Sigmoid colon (tissue), 7 donors: ENCODE results near the gene AUTS2. TPM values are rescaled to one million over a fixed set of nuclear protein-coding genes. Genes with fewer than 3 reads are reported as not detected.

ENCODE experiments used
- DNase-seq: peaks from one replicate; pipeline ENCODE4 v3.0.0-alpha.2; 2019
- H3K27ac ChIP-seq, 4 donors: fragments of 200-600 bp; sonication (generic); one replicate each; pipeline ENCODE4 v1.5.1; 2016 to 2019; ENCODE audit warnings: mild to moderate bottlenecking in 1 of 4
- H3K27me3 ChIP-seq, 3 donors: fragments of 200-600 bp; sonication (generic); one replicate each; pipeline ENCODE4 v1.5.1; 2019; ENCODE audit warnings: mild to moderate bottlenecking in 1 of 3
- H3K36me3 ChIP-seq, 4 donors: fragments of 200-600 bp; sonication (generic); one replicate each; pipeline ENCODE4 v1.5.1; 2016 to 2019
- H3K4me1 ChIP-seq, 4 donors: fragments of 200-600 bp; sonication (generic); one replicate each; pipeline ENCODE4 v1.5.1; 2017 to 2019
- H3K4me3 ChIP-seq, 4 donors: fragments of 200-600 bp; sonication (generic); one replicate each; pipeline ENCODE4 v1.5.1; 2017 to 2019; ENCODE audit warnings: mild to moderate bottlenecking in 2 of 4, moderate library complexity in 1 of 4
- H3K9me3 ChIP-seq, 4 donors: fragments of 200-600 bp in 3 of 4; sonication (generic) in 3 of 4; one replicate each; pipeline versions ENCODE4 v1.5.1 to v1.6.1; 2013 to 2019
- EP300 ChIP-seq, 4 donors: sonication (generic); formaldehyde crosslinking; IDR thresholded peaks; one replicate each; pipeline ENCODE4 v1.6.1; 2017; ENCODE audit warnings: antibody characterized with exemption in 4 of 4
- POLR2A ChIP-seq, 2 donors: fragments of 450-650 bp; IDR thresholded peaks; one replicate each; pipeline ENCODE4 v1.6.1; 2016; ENCODE audit warnings: antibody characterized with exemption in 2 of 2, mild to moderate bottlenecking in 2 of 2, moderate library complexity in 2 of 2
- POLR2AphosphoS5 ChIP-seq, 4 donors: sonication (generic); formaldehyde crosslinking; IDR thresholded peaks; one replicate each; pipeline ENCODE4 v1.6.1; 2017; ENCODE audit warnings: antibody characterized with exemption in 4 of 4
- WGBS, 2 donors: extraction: QIAGEN DNeasy Blood & Tissue Kit; methylation state at CpG; one replicate each; pipeline ENCODE4 v1.1.7; 2013; 5-methylcytosine and 5-hydroxymethylcytosine counted together
- intact Hi-C: fragments of 100-400 bp; cut with DNase I; formaldehyde crosslinking; loops from one replicate; pipeline ENCODE4 v1.15.1; 2023
- polyA plus RNA-seq, 3 donors: library from polyadenylated mRNA; stranded (reverse); fragments of 200-250 nt; gene quantifications; one replicate each; pipeline ENCODE4 v1.2.3, GENCODE V29; 2013
- total RNA-seq, 4 donors: library from RNA; depleted of rRNA; stranded (reverse); fragments of >200 nt; gene quantifications; one replicate each; pipeline ENCODE4 v1.1.0, GENCODE V29; 2016
- TF ChIP-seq, protein P1 (sequence below), 4 experiments: fragments of 450-650 bp in 3 of 4; fragments of 200-600 bp in 1 of 4; IDR thresholded peaks; one replicate each; pipeline ENCODE4 v1.5.1; 2016 to 2019; ENCODE audit warnings: antibody characterized with exemption in 4 of 4, mild to moderate bottlenecking in 3 of 4, moderate library complexity in 2 of 4
- donor health status: healthy with polysubstance abuse.
- donor health status: Bipolar disorder and iron deficiency.
- donor health status: healthy.

AUTS2 gene
- total and polyA plus RNA-seq, 7 donors = 3.6 to 55.7 (median 25.5) TPM

GRCh38 chr7:70439651-70440050, 841.4 kb downstream of the AUTS2 start:
- H3K4me3 ChIP-seq = no peak overlapping the region
- intact Hi-C loops = no loop called here
- no peak overlapping the region for H3K27ac ChIP-seq
- 40 to 58% methylated on average over 2 of the region's 2 CpGs for WGBS, 2 donors
- no peaks in the 10 kb centered on the region for H3K36me3 ChIP-seq
- TF ChIP-seq, protein P1, sequence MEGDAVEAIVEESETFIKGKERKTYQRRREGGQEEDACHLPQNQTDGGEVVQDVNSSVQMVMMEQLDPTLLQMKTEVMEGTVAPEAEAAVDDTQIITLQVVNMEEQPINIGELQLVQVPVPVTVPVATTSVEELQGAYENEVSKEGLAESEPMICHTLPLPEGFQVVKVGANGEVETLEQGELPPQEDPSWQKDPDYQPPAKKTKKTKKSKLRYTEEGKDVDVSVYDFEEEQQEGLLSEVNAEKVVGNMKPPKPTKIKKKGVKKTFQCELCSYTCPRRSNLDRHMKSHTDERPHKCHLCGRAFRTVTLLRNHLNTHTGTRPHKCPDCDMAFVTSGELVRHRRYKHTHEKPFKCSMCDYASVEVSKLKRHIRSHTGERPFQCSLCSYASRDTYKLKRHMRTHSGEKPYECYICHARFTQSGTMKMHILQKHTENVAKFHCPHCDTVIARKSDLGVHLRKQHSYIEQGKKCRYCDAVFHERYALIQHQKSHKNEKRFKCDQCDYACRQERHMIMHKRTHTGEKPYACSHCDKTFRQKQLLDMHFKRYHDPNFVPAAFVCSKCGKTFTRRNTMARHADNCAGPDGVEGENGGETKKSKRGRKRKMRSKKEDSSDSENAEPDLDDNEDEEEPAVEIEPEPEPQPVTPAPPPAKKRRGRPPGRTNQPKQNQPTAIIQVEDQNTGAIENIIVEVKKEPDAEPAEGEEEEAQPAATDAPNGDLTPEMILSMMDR (IDR thresholded peaks at IDR 0.05) = no peak
- TF ChIP-seq POLR2A (IDR thresholded peaks at IDR 0.05) (no peak), EP300 (IDR thresholded peaks at IDR 0.05) (no peak), POLR2AphosphoS5 (IDR thresholded peaks at IDR 0.05) (no peak)
- no peaks in the 10 kb centered on the region for H3K27me3 ChIP-seq
- H3K4me1 ChIP-seq = no peaks in the 10 kb centered on the region
- no peaks in the 10 kb centered on the region for H3K9me3 ChIP-seq
- no peak for DNase-seq

- 69 to 85% methylated on average over 13 of the region's 13 CpGs for WGBS, 2 donors
- no peaks in the 10 kb centered on the region for H3K4me1 ChIP-seq
- no peaks in the 10 kb centered on the region for H3K9me3 ChIP-seq
- no peak overlapping the region for H3K4me3 ChIP-seq
- no peaks in the 10 kb centered on the region for H3K36me3 ChIP-seq
- no peak for TF ChIP-seq POLR2AphosphoS5 (IDR thresholded peaks at IDR 0.05)
- no peak for TF ChIP-seq EP300 (IDR thresholded peaks at IDR 0.05)
- no peak for TF ChIP-seq POLR2A (IDR thresholded peaks at IDR 0.05)
- TF ChIP-seq, protein P1 (IDR thresholded peaks at IDR 0.05) = no peak
- H3K27ac ChIP-seq = no peak overlapping the region
- no peak for DNase-seq
- intact Hi-C loops = no loop called here
- H3K27me3 ChIP-seq = no peaks in the 10 kb centered on the region
Observed at GRCh38 chr7:70446448-70447143, 848.3 kb downstream of the AUTS2 start.

DNA sequence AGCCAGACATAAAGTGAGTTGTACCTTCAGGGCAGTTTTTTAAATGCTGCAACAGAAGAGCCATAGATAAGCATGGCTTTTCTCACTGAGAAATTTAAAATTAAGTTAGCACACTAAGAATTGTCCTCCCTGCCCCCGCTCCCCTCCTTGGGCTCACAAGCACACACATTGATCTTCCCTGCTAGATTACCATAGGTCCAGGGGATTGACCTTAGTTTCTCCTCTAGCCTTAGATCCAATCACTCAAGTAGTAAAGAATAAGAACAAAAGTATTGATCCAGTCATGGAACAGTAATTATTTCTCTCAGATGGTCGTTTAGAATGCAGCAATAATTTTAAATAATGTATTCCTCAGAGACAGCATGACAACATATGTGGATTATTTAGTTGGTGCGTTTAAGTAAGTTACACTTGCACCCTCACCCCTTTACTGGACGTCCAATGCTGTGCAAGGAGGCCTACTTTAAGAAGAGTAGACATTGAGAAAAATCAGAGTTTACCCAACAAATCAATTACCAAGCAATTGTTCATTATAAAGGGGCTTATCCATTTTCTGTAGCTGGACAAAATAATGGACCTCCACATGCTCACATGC, 850.1 kb downstream of the AUTS2 start:
- Histone ChIP-seq H3K27ac (no peak overlapping the region), H3K4me1 (no peaks in the 10 kb centered on the region), H3K4me3 (no peak overlapping the region), H3K9me3 (no peaks in the 10 kb centered on the region), H3K36me3 (no peaks in the 10 kb centered on the region), H3K27me3 (no peaks in the 10 kb centered on the region)
- WGBS, 2 donors = 92 to 93% methylated on average over 4 of the region's 4 CpGs
- intact Hi-C loops = no loop called here
- TF ChIP-seq EP300 (IDR thresholded peaks at IDR 0.05) = no peak
- no peak for TF ChIP-seq POLR2A (IDR thresholded peaks at IDR 0.05)
- TF ChIP-seq POLR2AphosphoS5 (IDR thresholded peaks at IDR 0.05) = no peak
- TF ChIP-seq, protein P1 (IDR thresholded peaks at IDR 0.05) = no peak
- no peak for DNase-seq

DNA sequence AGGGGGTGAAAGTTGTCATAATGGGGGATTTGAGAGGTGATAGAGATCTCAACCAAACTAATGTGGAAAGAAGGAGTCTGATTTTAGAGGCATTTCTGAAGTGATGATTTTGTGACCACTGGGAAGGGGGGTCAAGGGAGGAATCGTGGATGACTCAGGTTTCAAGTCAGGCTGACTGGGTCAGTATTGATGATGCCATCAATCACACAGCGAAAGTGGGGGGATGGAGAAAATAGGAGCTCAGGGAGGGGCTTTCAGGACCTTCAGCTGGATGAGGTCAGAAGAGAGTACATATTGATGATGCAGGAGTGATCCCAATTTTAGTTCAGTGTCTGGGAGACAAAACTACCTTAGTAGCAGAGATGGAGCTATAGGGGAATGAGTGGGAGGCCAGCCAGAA, 852.5 kb downstream of the AUTS2 start:
- Histone ChIP-seq H3K27me3 (no peaks in the 10 kb centered on the region), H3K4me1 (no peaks in the 10 kb centered on the region), H3K36me3 (no peaks in the 10 kb centered on the region), H3K9me3 (no peaks in the 10 kb centered on the region), H3K4me3 (no peak overlapping the region), H3K27ac (no peak overlapping the region)
- intact Hi-C loops = no loop called here
- TF ChIP-seq, protein P1 (IDR thresholded peaks at IDR 0.05) = no peak
- no peak for TF ChIP-seq POLR2A (IDR thresholded peaks at IDR 0.05)
- TF ChIP-seq POLR2AphosphoS5 (IDR thresholded peaks at IDR 0.05) = no peak
- TF ChIP-seq EP300 (IDR thresholded peaks at IDR 0.05) = no peak
- 88 to 90% methylated on average over 2 of the region's 2 CpGs for WGBS, 2 donors
- DNase-seq = no peak
